ENCODE results near the gene SF3B1. TPM values are rescaled to one million over a fixed set of nuclear protein-coding genes. Genes with fewer than 3 reads are reported as not detected.
"Not testable (repeated sequence)": the region's sequence is repeated elsewhere in the genome, so short reads cannot be mapped to it uniquely, and the experiment has no call there.

SF3B1 gene
- total RNA-seq, 1 experiment from 2014 or later: 156 TPM

DNA sequence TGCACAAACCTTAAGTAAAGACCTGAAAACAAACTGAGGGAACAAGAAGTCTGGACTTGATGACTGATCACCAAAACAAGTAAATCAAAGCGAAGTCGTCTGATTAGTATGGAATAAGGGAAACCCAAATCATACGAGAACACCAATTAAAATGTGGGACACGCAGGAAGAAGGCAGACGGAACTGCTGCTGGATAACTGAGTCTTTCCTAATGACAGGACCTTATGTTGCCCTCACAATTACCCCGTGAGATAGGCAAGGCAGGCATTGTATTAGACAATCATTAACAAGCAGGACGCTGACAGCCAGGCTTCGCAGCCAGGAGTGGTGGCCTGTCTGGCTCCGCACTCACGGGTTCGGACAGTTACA, 17.9 kb upstream of the SF3B1 start:
- intact Hi-C loops (cut with micrococcal nuclease; ENCODE audit: unreplicated experiment): loop anchor here (1.0 to 5.0 kb wide), 3 partner anchors 17 to 65 kb away; partner anchors contain the start of genes HSPE1, MOB4 and SF3B1
- ChIA-PET CTCF (interaction anchor here (0.9 kb wide), 1 partner anchor 47 kb away, joined by 4 read pairs; the partner anchor contains the start of gene HSPD1), POLR2A (ENCODE audit: unreplicated experiment) (interaction anchor here (0.5 to 0.7 kb wide), 5 partner anchors 9 to 847 kb away, joined by 3 to 7 read pairs (median 4); partner anchors contain the start of gene SF3B1)
- Histone ChIP-seq H3K36me3 (ENCODE audit: low read depth) (no peaks in the 10 kb centered on the region), H3K4me2 (peak overlapping the region; percentile 82), H3K4me1 (replicated peaks; ENCODE audit: insufficient read depth) (peaks cover 10% of the 10 kb centered on the region), H3K9me3 (ENCODE audit: insufficient read depth, low read depth) (no peaks in the 10 kb centered on the region), H3K27ac (peak overlapping the region; percentile 97), H4K20me1 (ENCODE audit: insufficient read depth) (peaks cover 36% of the 10 kb centered on the region), H3K27me3 (ENCODE audit: insufficient read depth, low read depth) (no peaks in the 10 kb centered on the region), H3K79me2 (ENCODE audit: low read depth) (peaks cover 44% of the 10 kb centered on the region), H3K4me3 (peak overlapping the region; percentile 97), H2AFZ (peak overlapping the region; percentile 81), H3F3A (ENCODE audit: insufficient read depth, low read depth) (peaks cover 13% of the 10 kb centered on the region), H3K9me2 (ENCODE audit: insufficient read depth) (no peaks in the 10 kb centered on the region)
- no TSS peak for BruUV-seq (replicated peaks)
- no peak for DNase-seq
- TF ChIP-seq EZH2 (IDR thresholded peaks at IDR 0.05; ENCODE audit: low read depth): no peak
- TF ChIP-seq, protein P1, sequence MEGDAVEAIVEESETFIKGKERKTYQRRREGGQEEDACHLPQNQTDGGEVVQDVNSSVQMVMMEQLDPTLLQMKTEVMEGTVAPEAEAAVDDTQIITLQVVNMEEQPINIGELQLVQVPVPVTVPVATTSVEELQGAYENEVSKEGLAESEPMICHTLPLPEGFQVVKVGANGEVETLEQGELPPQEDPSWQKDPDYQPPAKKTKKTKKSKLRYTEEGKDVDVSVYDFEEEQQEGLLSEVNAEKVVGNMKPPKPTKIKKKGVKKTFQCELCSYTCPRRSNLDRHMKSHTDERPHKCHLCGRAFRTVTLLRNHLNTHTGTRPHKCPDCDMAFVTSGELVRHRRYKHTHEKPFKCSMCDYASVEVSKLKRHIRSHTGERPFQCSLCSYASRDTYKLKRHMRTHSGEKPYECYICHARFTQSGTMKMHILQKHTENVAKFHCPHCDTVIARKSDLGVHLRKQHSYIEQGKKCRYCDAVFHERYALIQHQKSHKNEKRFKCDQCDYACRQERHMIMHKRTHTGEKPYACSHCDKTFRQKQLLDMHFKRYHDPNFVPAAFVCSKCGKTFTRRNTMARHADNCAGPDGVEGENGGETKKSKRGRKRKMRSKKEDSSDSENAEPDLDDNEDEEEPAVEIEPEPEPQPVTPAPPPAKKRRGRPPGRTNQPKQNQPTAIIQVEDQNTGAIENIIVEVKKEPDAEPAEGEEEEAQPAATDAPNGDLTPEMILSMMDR (conservative IDR thresholded peaks at IDR 0.05): no peak

DNA sequence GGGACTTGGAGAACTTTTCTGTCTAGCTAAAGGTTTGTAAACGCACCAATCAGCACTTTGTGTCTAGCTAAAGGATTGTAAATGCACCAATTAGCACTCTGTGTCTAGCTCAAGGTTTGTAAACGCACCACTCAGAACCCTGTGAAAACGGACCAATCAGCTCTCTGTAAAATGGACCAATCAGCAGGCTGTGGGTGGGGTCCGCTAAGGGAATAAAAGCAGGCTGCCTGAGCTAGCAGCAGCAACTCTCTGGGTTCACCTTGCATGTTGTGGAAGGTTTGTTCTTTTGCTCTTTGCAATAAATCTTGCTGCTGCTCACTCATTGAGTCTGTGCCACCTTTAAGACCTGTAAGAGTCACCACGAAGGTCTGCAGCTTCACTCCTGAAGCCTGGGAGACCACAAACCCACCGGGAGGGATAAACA, 16.1 kb upstream of the SF3B1 start:
- Histone ChIP-seq H4K20me1 (ENCODE audit: insufficient read depth) (peaks cover 22% of the 10 kb centered on the region), H3K79me2 (ENCODE audit: low read depth) (peaks cover 26% of the 10 kb centered on the region), H3F3A (ENCODE audit: insufficient read depth, low read depth) (peaks cover 13% of the 10 kb centered on the region)
- H3K4me3 ChIP-seq; H3K4me2 ChIP-seq; H3K9me3 ChIP-seq (ENCODE audit: insufficient read depth, low read depth); BruUV-seq (replicated peaks); CTCF ChIA-PET; POLR2A ChIA-PET (ENCODE audit: unreplicated experiment); H3K27ac ChIP-seq; H3K27me3 ChIP-seq (ENCODE audit: insufficient read depth, low read depth); H2AFZ ChIP-seq; H3K36me3 ChIP-seq (ENCODE audit: low read depth); H3K4me1 ChIP-seq (replicated peaks; ENCODE audit: insufficient read depth); H3K9me2 ChIP-seq (ENCODE audit: insufficient read depth): not testable (repeated sequence)
- intact Hi-C loops (cut with micrococcal nuclease; ENCODE audit: unreplicated experiment): loop anchor here (5.0 kb wide), 1 partner anchor 66 kb away; the partner anchor contains the start of gene MOB4
- DNase-seq: peak in 1 of 2 experiments; percentile 9

DNA sequence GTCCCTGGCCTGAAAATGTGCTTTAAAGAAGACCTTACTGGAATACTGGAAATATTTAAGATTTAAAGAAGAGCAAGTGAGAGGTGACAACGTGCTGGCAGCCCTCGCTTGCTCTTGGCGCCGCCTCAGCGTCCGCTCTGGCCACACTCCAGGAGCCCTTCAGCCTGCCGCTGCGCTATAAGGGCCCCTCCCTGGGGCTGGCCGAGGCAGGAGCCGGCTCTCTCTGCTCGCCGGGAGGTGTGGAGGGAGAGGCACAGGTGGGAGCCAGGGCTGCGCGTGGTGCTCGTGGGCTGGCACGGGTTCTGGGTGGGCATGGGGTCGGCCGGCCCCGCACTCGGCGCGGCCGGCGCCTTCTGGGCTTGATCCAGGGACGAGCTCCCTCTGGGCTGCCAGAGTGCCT, 15.6 kb upstream of the SF3B1 start:
- H3K4me2 ChIP-seq: no peak overlapping the region
- intact Hi-C loops (cut with micrococcal nuclease; ENCODE audit: unreplicated experiment): loop anchor here (5.0 kb wide), 1 partner anchor 67 kb away; the partner anchor contains the start of gene MOB4

More for the DNA sequence above, 15.6 kb upstream of the SF3B1 start:
- CTCF ChIA-PET: interaction anchor here (1.0 kb wide), 1 partner anchor 13 kb away, joined by 3 read pairs; no protein-coding TSS in a partner anchor
- Histone ChIP-seq H2AFZ (no peak overlapping the region), H3K9me2 (ENCODE audit: insufficient read depth) (no peaks in the 10 kb centered on the region), H3K27me3 (ENCODE audit: insufficient read depth, low read depth) (no peaks in the 10 kb centered on the region), H3K79me2 (ENCODE audit: low read depth) (peaks cover 21% of the 10 kb centered on the region), H3K9me3 (ENCODE audit: insufficient read depth, low read depth) (no peaks in the 10 kb centered on the region), H3K27ac (no peak overlapping the region), H3F3A (ENCODE audit: insufficient read depth, low read depth) (peaks cover 13% of the 10 kb centered on the region), H3K4me3 (no peak overlapping the region), H3K36me3 (ENCODE audit: low read depth) (no peaks in the 10 kb centered on the region), H4K20me1 (ENCODE audit: insufficient read depth) (peaks cover 17% of the 10 kb centered on the region), H3K4me1 (replicated peaks; ENCODE audit: insufficient read depth) (peaks cover 8% of the 10 kb centered on the region)
- peak in 1 of 2 experiments; percentile 48 for DNase-seq
- no peak for TF ChIP-seq EZH2 (IDR thresholded peaks at IDR 0.05; ENCODE audit: low read depth)
- TF ChIP-seq, protein P1 (conservative IDR thresholded peaks at IDR 0.05): no peak
- no TSS peak for BruUV-seq (replicated peaks)
- POLR2A ChIA-PET (ENCODE audit: unreplicated experiment): no interaction called here
